ENCODE data around the gene NAT16. TPM values are rescaled to one million over a fixed set of nuclear protein-coding genes. Genes with fewer than 3 reads are reported as not detected.
A peak's percentile ranks its signal among the peaks of the same experiment; 100 is the strongest.

NAT16 gene
- total and polyA plus RNA-seq, 2 donors: not detected

DNA sequence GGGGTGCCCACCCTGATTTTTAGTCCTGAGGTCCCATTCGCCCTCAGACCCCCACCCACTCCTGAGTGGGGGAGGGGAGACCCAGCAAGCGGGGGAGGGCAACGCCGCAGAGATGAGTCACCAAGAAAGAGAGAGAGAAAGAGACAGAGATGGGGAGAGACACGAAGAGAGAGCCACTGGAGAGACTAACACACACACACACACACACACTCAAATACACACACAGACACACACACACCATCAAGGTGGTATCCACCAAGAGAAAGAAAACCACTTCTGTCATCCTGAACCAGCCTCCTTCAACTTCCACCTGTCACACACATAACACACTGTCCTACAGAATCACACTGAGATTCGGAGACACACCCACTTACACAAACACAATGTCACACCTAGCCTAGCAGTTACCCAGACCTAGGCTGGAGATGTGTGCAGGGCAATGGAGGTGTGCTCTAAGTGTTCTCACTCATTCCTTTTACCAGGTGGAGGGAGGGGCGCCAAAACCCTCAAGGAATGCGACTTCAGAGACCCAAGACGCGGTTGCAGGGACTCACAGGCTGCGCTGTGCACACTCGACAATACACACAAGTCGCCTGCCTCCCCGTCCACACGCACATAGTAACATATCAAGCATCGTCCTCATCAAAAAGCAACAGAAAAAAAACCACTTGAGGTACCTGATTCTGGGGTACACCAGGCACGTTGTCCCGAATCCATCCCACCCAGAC, 10.8 kb downstream of the NAT16 start:
- H3K27ac ChIP-seq (ENCODE audit: low read depth in 1 of 2, low read length in 1 of 2): no peak overlapping the region
- 6% methylated on average over 18 of the region's 18 CpGs for WGBS
- H3K9me3 ChIP-seq (ENCODE audit: control insufficient read depth in 2 of 2, insufficient read depth in 1 of 2, low read length in 1 of 2): peaks cover 18 to 51% of the 10 kb centered on the region in 2 donors
- no peaks in the 10 kb centered on the region for H3K36me3 ChIP-seq (ENCODE audit: control insufficient read depth in 2 of 2, insufficient read depth in 2 of 2, low read length in 1 of 2)
- no peak overlapping the region for H3K4me3 ChIP-seq (ENCODE audit: low read length in 2 of 2)
- no peak for DNase-seq (ENCODE audit: low read depth in 6 of 9, low spot score in 9 of 9)
- peaks cover 54 to 82% of the 10 kb centered on the region in 2 donors for H3K4me1 ChIP-seq (ENCODE audit: control insufficient read depth in 2 of 2, insufficient read depth in 2 of 2, low read length in 2 of 2)
- peaks cover 80 to 100% of the 10 kb centered on the region in 2 donors for H3K27me3 ChIP-seq (ENCODE audit: control insufficient read depth in 2 of 2, insufficient read depth in 1 of 2, low read length in 1 of 2)

GRCh38 chr7:101168412-101169049, 11.6 kb downstream of the NAT16 start:
- H3K4me3 ChIP-seq (ENCODE audit: low read length in 2 of 2): no peak overlapping the region
- no peaks in the 10 kb centered on the region for H3K36me3 ChIP-seq (ENCODE audit: control insufficient read depth in 2 of 2, insufficient read depth in 2 of 2, low read length in 1 of 2)
- H3K4me1 ChIP-seq (ENCODE audit: control insufficient read depth in 2 of 2, insufficient read depth in 2 of 2, low read length in 2 of 2): peaks cover 62 to 81% of the 10 kb centered on the region in 2 donors
- no peak for DNase-seq (ENCODE audit: low read depth in 6 of 9, low spot score in 9 of 9)
- 7% methylated on average over 6 of the region's 6 CpGs for WGBS
- peaks cover 80 to 100% of the 10 kb centered on the region in 2 donors for H3K27me3 ChIP-seq (ENCODE audit: control insufficient read depth in 2 of 2, insufficient read depth in 1 of 2, low read length in 1 of 2)
- H3K27ac ChIP-seq (ENCODE audit: low read depth in 1 of 2, low read length in 1 of 2): no peak overlapping the region
- H3K9me3 ChIP-seq (ENCODE audit: control insufficient read depth in 2 of 2, insufficient read depth in 1 of 2, low read length in 1 of 2): peaks cover 13 to 48% of the 10 kb centered on the region in 2 donors

- Histone ChIP-seq H3K9me3 (ENCODE audit: control insufficient read depth in 2 of 2, insufficient read depth in 1 of 2, low read length in 1 of 2) (peaks cover 9 to 41% of the 10 kb centered on the region in 2 donors), H3K36me3 (ENCODE audit: control insufficient read depth in 2 of 2, insufficient read depth in 2 of 2, low read length in 1 of 2) (no peaks in the 10 kb centered on the region), H3K4me3 (ENCODE audit: low read length in 2 of 2) (no peak overlapping the region), H3K27ac (ENCODE audit: low read depth in 1 of 2, low read length in 1 of 2) (no peak overlapping the region), H3K4me1 (ENCODE audit: control insufficient read depth in 2 of 2, insufficient read depth in 2 of 2, low read length in 2 of 2) (peaks cover 64 to 82% of the 10 kb centered on the region in 2 donors), H3K27me3 (ENCODE audit: control insufficient read depth in 2 of 2, insufficient read depth in 1 of 2, low read length in 1 of 2) (peaks cover 80 to 100% of the 10 kb centered on the region in 2 donors)
- WGBS: 9% methylated on average over 12 of the region's 12 CpGs
- no peak for DNase-seq (ENCODE audit: low read depth in 6 of 9, low spot score in 9 of 9)
Observed at GRCh38 chr7:101167645-101168411, 12.3 kb downstream of the NAT16 start.

DNA sequence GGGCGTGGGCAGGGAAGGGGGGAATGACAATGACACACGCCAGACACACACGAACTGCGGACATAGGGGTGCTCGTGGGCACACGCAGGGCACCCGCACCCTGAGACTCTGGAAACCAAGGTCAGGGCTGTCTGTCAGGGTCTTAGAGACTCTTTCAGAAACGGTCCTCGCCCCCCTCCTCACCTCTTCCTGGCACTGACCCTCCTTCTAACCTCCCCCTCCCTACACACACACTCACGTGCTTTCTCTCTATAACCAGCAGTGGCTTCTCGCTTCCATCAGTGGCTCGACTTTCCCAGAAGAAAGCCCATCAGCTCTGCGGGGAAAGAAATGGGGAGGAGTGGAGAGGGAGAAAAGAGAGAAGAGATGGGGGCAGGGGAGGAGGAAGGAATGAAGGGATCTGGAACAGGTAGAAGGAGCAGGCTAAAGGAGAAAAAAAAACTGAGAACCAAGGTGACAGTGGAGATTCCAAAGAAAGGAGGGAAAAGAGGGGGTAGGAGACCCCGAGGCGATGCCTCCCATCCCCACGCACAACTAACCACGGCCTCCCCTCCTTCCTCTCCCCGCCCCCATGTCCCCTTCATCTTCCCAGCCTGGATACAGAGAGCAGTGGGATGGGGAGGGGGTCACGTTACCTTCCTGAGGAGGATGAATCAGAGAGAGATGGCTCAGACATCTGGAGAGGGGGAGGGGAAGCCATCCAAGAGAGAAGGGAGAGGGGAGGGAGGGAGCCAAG, 13.0 kb downstream of the NAT16 start:
- DNase-seq (ENCODE audit: low read depth in 6 of 9, low spot score in 9 of 9): no peak
- H3K4me3 ChIP-seq (ENCODE audit: low read length in 2 of 2): no peak overlapping the region
- WGBS: 2% methylated on average over 19 of the region's 19 CpGs
- H3K36me3 ChIP-seq (ENCODE audit: control insufficient read depth in 2 of 2, insufficient read depth in 2 of 2, low read length in 1 of 2): no peaks in the 10 kb centered on the region
- H3K27ac ChIP-seq (ENCODE audit: low read depth in 1 of 2, low read length in 1 of 2): no peak overlapping the region
- H3K4me1 ChIP-seq (ENCODE audit: control insufficient read depth in 2 of 2, insufficient read depth in 2 of 2, low read length in 2 of 2): peaks cover 59 to 82% of the 10 kb centered on the region in 2 donors
- peaks cover 2 to 33% of the 10 kb centered on the region in 2 donors for H3K9me3 ChIP-seq (ENCODE audit: control insufficient read depth in 2 of 2, insufficient read depth in 1 of 2, low read length in 1 of 2)
- peaks cover 82 to 100% of the 10 kb centered on the region in 2 donors for H3K27me3 ChIP-seq (ENCODE audit: control insufficient read depth in 2 of 2, insufficient read depth in 1 of 2, low read length in 1 of 2)

DNA sequence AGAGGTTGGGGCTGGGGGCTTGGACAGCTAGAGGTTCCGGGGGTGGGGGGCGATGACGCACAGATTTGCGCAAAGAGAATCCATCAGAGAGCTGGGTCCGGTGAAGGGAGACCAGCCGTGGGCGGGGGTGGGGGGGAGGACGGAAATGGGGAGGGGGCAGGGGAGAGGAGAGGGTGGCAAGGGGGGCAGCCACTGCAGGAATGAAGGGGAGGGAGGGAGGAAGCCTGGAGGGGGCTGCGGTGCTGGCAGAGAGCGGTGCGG, 13.5 kb downstream of the NAT16 start:
- WGBS: 4% methylated on average over 11 of the region's 11 CpGs
- no peak overlapping the region for H3K27ac ChIP-seq (ENCODE audit: low read depth in 1 of 2, low read length in 1 of 2)
- no peak overlapping the region for H3K4me3 ChIP-seq (ENCODE audit: low read length in 2 of 2)
- peaks cover 0 to 28% of the 10 kb centered on the region in 2 donors for H3K9me3 ChIP-seq (ENCODE audit: control insufficient read depth in 2 of 2, insufficient read depth in 1 of 2, low read length in 1 of 2)
- no peaks in the 10 kb centered on the region for H3K36me3 ChIP-seq (ENCODE audit: control insufficient read depth in 2 of 2, insufficient read depth in 2 of 2, low read length in 1 of 2)
- H3K27me3 ChIP-seq (ENCODE audit: control insufficient read depth in 2 of 2, insufficient read depth in 1 of 2, low read length in 1 of 2): peaks cover 85 to 100% of the 10 kb centered on the region in 2 donors
- DNase-seq (ENCODE audit: low read depth in 6 of 9, low spot score in 9 of 9): no peak
- H3K4me1 ChIP-seq (ENCODE audit: control insufficient read depth in 2 of 2, insufficient read depth in 2 of 2, low read length in 2 of 2): peaks cover 55 to 77% of the 10 kb centered on the region in 2 donors

DNA sequence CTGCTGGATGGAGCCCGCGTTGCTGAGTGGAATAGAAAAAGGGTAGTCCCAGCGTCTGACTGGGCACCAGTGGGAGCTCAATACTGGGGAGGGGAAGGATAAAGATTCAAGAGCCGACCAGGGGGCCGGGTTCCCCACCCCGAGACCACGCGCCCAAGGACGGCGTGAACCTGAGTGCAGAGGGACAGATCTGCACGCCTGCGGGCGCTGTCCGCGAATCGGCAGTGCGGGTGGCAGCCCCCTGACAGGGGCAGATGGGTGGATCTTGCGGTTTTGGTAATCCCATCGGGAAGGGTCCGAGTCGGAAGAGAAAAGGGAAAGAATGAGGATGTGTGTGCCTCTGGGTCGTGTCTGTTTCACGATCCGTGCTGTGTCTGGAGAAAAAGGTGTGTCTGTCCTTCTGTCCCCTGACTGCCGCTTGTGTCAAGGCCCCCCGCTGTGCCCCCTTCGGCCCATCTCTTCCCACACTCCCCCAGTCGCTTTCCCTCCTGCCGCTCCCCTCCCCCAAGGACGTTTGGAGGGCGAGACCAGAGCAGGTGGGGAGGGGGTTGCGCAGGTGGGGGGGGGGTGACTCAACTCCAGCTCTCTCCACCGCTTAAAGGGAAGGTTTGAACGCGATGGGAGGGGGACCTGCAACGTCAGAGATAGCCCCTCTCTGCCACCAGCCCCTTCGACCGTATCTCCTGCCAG, 14.0 kb downstream of the NAT16 start:
- WGBS: 4% methylated on average over 38 of the region's 38 CpGs
- no peak for DNase-seq (ENCODE audit: low read depth in 6 of 9, low spot score in 9 of 9)
- Histone ChIP-seq H3K27me3 (ENCODE audit: control insufficient read depth in 2 of 2, insufficient read depth in 1 of 2, low read length in 1 of 2) (peaks cover 84 to 100% of the 10 kb centered on the region in 2 donors), H3K27ac (ENCODE audit: low read depth in 1 of 2, low read length in 1 of 2) (no peak overlapping the region), H3K4me1 (ENCODE audit: control insufficient read depth in 2 of 2, insufficient read depth in 2 of 2, low read length in 2 of 2) (peaks cover 50 to 72% of the 10 kb centered on the region in 2 donors), H3K36me3 (ENCODE audit: control insufficient read depth in 2 of 2, insufficient read depth in 2 of 2, low read length in 1 of 2) (no peaks in the 10 kb centered on the region), H3K4me3 (ENCODE audit: low read length in 2 of 2) (peak overlapping the region in 1 of 2 donors; percentile 21), H3K9me3 (ENCODE audit: control insufficient read depth in 2 of 2, insufficient read depth in 1 of 2, low read length in 1 of 2) (peaks cover 0 to 25% of the 10 kb centered on the region in 2 donors)

- Histone ChIP-seq H3K27ac (ENCODE audit: low read depth in 1 of 2, low read length in 1 of 2) (no peak within 1 kb of the TSS), H3K9me3 (ENCODE audit: control insufficient read depth in 2 of 2, insufficient read depth in 1 of 2, low read length in 1 of 2) (peaks cover 0 to 25% of the 10 kb centered on the region in 2 donors), H3K4me3 (ENCODE audit: low read length in 2 of 2) (peak within 1 kb of the TSS in 1 of 2 donors; percentile 21), H3K36me3 (ENCODE audit: control insufficient read depth in 2 of 2, insufficient read depth in 2 of 2, low read length in 1 of 2) (peaks cover 0 to 2% of the 10 kb centered on the region in 2 donors), H3K27me3 (ENCODE audit: control insufficient read depth in 2 of 2, insufficient read depth in 1 of 2, low read length in 1 of 2) (peaks cover 84 to 98% of the 10 kb centered on the region in 2 donors), H3K4me1 (ENCODE audit: control insufficient read depth in 2 of 2, insufficient read depth in 2 of 2, low read length in 2 of 2) (peaks cover 42 to 64% of the 10 kb centered on the region in 2 donors)
- DNase-seq (ENCODE audit: low read depth in 6 of 9, low spot score in 9 of 9): peak in 8 of 9 donors; percentile 73 to 94 (median 88)
- 4% methylated on average over 74 of the region's 74 CpGs for WGBS
Observed at GRCh38 chr7:101165075-101165957, 14.8 kb downstream of the NAT16 start, which contains the start of gene VGF. VGF (minus strand) TSS chr7:101165569; CDS start chr7:101164843, 726 bp downstream.

Measured in thymus (tissue), 11 donors.